ENCODE results near the gene PPP2R5C.

The PPP2R5C gene

DNA sequence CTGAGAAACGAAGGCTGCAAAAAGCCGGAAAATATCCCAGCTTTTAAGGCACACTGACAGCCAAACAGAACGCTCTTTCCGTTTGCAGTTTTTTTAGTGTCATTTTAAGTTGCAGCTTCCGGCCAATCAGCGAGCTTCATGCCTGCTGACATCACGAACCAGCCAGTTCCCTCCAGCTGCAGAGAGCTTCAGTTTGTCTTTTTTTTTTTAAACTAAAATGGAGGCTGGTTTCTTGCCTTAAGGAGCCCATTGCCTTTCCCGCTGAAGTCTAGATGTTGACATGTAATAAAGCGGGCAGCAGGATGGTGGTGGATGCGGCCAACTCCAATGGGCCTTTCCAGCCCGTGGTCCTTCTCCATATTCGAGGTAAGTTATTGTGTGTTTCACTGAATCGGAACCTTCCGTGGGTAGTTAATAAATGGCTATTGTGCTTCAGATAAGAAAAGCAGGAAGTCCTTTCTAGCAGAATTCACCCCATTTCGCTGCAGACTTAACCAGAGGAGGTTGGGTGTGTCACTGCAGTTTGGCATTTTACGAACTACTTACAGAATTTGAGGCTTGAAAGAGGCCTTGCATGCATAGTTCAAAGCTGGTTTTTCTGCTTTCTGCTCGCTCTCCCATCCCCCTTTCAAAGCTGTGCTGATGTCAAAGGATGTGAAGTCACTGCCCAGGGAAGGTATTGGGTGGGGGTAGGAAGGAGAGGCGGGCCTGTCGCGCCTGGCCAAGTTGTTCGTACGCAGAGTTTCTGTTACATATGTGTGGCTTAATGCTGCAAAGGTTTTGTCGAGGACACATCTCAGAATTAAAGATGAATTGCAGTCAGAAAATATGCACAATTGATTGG is 48.4 kb downstream of the PPP2R5C start:
- Histone ChIP-seq H3K27ac (ENCODE audit: extremely low read depth, low read depth, low read length) (peak overlapping the region; percentile 85), H3K4me3 (ENCODE audit: low read depth, low read length) (peak overlapping the region; percentile 81), H3K4me1 (ENCODE audit: control insufficient read depth, insufficient read depth, low read length) (peaks cover 10% of the 10 kb centered on the region), H3K9me3 (ENCODE audit: control insufficient read depth, insufficient read depth, low read depth, low read length) (no peaks in the 10 kb centered on the region), H3K36me3 (ENCODE audit: control insufficient read depth in 2 of 2, insufficient read depth in 1 of 2, low read length in 2 of 2) (peaks cover 0 to 9% of the 10 kb centered on the region in 2 experiments; a peak in 1 of 3 replicates)
- ChIA-PET POLR2A (interaction anchor here (0.7 to 2.2 kb wide), 6 partner anchors 14 to 49 kb away, joined by 3 to 9 read pairs (median 4); partner anchors contain the start of gene PPP2R5C), CTCF (interaction anchor here (0.6 to 4.4 kb wide), 2 partner anchors 39 to 136 kb away, joined by 3 to 21 read pairs; no protein-coding TSS in a partner anchor)
- TF ChIP-seq ZBTB8A (tag by site-specific recombination; IDR thresholded peaks at IDR 0.05) (0 out of 2 replicates have a peak, but pooled peaks have one; percentile 23), ZNF302 (tag by site-specific recombination; IDR thresholded peaks at IDR 0.05; ENCODE audit: low read depth) (no peak), ZNF670 (tag by site-specific recombination; IDR thresholded peaks at IDR 0.05; ENCODE audit: low read depth) (no peak), ZNF146 (tag by site-specific recombination; IDR thresholded peaks at IDR 0.05) (no peak), OSR2 (tag by site-specific recombination; IDR thresholded peaks at IDR 0.05) (no peak), ZSCAN30 (tag by site-specific recombination; IDR thresholded peaks at IDR 0.05) (peak; percentile 39), ZNF548 (tag by site-specific recombination; IDR thresholded peaks at IDR 0.05) (no peak), ZNF416 (tag by site-specific recombination; IDR thresholded peaks at IDR 0.05) (no peak), ZNF266 (tag by site-specific recombination; IDR thresholded peaks at IDR 0.05; ENCODE audit: low read depth) (no peak), GLIS1 (tag by site-specific recombination; IDR thresholded peaks at IDR 0.05) (no peak; the same call in 1 of the 2 replicates), ZNF473 (tag by site-specific recombination; IDR thresholded peaks at IDR 0.05) (no peak), ZNF112 (tag by site-specific recombination; IDR thresholded peaks at IDR 0.05) (no peak), TCF7L2 (IDR thresholded peaks at IDR 0.05; ENCODE audit: borderline replicate concordance, low read depth, low read length) (no peak), FEZF1 (tag by site-specific recombination; IDR thresholded peaks at IDR 0.05) (peak; percentile 87), SP2 (tag by site-specific recombination; IDR thresholded peaks at IDR 0.05) (peak; percentile 61), ZNF777 (tag by site-specific recombination; IDR thresholded peaks at IDR 0.05; ENCODE audit: borderline replicate concordance) (no peak), GLIS2 (tag by site-specific recombination; IDR thresholded peaks at IDR 0.05) (no peak), ZNF626 (tag by site-specific recombination; IDR thresholded peaks at IDR 0.05) (no peak)
- TF ChIP-seq, protein P1, sequence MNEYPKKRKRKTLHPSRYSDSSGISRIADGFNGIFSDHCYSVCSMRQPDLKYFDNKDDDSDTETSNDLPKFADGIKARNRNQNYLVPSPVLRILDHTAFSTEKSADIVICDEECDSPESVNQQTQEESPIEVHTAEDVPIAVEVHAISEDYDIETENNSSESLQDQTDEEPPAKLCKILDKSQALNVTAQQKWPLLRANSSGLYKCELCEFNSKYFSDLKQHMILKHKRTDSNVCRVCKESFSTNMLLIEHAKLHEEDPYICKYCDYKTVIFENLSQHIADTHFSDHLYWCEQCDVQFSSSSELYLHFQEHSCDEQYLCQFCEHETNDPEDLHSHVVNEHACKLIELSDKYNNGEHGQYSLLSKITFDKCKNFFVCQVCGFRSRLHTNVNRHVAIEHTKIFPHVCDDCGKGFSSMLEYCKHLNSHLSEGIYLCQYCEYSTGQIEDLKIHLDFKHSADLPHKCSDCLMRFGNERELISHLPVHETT (tag by site-specific recombination; IDR thresholded peaks at IDR 0.05): no peak
- TF ChIP-seq, protein P2, sequence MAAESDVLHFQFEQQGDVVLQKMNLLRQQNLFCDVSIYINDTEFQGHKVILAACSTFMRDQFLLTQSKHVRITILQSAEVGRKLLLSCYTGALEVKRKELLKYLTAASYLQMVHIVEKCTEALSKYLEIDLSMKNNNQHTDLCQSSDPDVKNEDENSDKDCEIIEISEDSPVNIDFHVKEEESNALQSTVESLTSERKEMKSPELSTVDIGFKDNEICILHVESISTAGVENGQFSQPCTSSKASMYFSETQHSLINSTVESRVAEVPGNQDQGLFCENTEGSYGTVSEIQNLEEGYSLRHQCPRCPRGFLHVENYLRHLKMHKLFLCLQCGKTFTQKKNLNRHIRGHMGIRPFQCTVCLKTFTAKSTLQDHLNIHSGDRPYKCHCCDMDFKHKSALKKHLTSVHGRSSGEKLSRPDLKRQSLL (tag by site-specific recombination; IDR thresholded peaks at IDR 0.05): no peak
- TF ChIP-seq, protein P3, sequence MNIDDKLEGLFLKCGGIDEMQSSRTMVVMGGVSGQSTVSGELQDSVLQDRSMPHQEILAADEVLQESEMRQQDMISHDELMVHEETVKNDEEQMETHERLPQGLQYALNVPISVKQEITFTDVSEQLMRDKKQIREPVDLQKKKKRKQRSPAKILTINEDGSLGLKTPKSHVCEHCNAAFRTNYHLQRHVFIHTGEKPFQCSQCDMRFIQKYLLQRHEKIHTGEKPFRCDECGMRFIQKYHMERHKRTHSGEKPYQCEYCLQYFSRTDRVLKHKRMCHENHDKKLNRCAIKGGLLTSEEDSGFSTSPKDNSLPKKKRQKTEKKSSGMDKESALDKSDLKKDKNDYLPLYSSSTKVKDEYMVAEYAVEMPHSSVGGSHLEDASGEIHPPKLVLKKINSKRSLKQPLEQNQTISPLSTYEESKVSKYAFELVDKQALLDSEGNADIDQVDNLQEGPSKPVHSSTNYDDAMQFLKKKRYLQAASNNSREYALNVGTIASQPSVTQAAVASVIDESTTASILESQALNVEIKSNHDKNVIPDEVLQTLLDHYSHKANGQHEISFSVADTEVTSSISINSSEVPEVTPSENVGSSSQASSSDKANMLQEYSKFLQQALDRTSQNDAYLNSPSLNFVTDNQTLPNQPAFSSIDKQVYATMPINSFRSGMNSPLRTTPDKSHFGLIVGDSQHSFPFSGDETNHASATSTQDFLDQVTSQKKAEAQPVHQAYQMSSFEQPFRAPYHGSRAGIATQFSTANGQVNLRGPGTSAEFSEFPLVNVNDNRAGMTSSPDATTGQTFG (tag by site-specific recombination; IDR thresholded peaks at IDR 0.05; ENCODE audit: borderline replicate concordance): no peak
- TF ChIP-seq, protein P4, sequence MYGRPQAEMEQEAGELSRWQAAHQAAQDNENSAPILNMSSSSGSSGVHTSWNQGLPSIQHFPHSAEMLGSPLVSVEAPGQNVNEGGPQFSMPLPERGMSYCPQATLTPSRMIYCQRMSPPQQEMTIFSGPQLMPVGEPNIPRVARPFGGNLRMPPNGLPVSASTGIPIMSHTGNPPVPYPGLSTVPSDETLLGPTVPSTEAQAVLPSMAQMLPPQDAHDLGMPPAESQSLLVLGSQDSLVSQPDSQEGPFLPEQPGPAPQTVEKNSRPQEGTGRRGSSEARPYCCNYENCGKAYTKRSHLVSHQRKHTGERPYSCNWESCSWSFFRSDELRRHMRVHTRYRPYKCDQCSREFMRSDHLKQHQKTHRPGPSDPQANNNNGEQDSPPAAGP (tag by site-specific recombination; IDR thresholded peaks at IDR 0.05): peak; percentile 28; the same call in 1 of the 2 replicates
- TF ChIP-seq, protein P5, sequence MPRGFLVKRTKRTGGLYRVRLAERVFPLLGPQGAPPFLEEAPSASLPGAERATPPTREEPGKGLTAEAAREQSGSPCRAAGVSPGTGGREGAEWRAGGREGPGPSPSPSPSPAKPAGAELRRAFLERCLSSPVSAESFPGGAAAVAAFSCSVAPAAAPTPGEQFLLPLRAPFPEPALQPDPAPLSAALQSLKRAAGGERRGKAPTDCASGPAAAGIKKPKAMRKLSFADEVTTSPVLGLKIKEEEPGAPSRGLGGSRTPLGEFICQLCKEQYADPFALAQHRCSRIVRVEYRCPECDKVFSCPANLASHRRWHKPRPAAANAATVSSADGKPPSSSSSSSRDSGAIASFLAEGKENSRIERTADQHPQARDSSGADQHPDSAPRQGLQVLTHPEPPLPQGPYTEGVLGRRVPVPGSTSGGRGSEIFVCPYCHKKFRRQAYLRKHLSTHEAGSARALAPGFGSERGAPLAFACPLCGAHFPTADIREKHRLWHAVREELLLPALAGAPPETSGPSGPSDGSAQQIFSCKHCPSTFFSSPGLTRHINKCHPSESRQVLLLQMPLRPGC (tag by site-specific recombination; IDR thresholded peaks at IDR 0.05): peak; percentile 40; the same call in 1 of the 2 replicates
- TF ChIP-seq, protein P6, sequence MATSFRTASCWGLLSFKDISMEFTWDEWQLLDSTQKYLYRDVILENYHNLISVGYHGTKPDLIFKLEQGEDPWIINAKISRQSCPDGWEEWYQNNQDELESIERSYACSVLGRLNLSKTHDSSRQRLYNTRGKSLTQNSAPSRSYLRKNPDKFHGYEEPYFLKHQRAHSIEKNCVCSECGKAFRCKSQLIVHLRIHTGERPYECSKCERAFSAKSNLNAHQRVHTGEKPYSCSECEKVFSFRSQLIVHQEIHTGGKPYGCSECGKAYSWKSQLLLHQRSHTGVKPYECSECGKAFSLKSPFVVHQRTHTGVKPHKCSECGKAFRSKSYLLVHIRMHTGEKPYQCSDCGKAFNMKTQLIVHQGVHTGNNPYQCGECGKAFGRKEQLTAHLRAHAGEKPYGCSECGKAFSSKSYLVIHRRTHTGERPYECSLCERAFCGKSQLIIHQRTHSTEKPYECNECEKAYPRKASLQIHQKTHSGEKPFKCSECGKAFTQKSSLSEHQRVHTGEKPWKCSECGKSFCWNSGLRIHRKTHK (tag by site-specific recombination; IDR thresholded peaks at IDR 0.05): no peak
- TF ChIP-seq, protein P7, sequence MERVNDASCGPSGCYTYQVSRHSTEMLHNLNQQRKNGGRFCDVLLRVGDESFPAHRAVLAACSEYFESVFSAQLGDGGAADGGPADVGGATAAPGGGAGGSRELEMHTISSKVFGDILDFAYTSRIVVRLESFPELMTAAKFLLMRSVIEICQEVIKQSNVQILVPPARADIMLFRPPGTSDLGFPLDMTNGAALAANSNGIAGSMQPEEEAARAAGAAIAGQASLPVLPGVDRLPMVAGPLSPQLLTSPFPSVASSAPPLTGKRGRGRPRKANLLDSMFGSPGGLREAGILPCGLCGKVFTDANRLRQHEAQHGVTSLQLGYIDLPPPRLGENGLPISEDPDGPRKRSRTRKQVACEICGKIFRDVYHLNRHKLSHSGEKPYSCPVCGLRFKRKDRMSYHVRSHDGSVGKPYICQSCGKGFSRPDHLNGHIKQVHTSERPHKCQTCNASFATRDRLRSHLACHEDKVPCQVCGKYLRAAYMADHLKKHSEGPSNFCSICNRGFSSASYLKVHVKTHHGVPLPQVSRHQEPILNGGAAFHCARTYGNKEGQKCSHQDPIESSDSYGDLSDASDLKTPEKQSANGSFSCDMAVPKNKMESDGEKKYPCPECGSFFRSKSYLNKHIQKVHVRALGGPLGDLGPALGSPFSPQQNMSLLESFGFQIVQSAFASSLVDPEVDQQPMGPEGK (tag by site-specific recombination; IDR thresholded peaks at IDR 0.05): no peak; the same call in 1 of the 2 replicates

All from HEK293 (cell line).